Osteocyte (in vitro differentiated cells): ENCODE results near the gene EFL1. TPM values are rescaled to one million over a fixed set of nuclear protein-coding genes. Genes with fewer than 3 reads are reported as not detected.
"Not testable (repeated sequence)": the region's sequence is repeated elsewhere in the genome, so short reads cannot be mapped to it uniquely, and the experiment has no call there.

ENCODE experiments used
- DNase-seq: peaks from one replicate; pipeline ENCODE4 v3.0.0; 2021; ENCODE audit warnings: mixed read lengths; ENCODE audit not compliant: unreplicated experiment; ENCODE audit errors: extremely low spot score
- H3K27ac Mint-ChIP-seq: one replicate; pipeline ENCODE4 v1.8.0; 2021; ENCODE audit warnings: mild to moderate bottlenecking, mixed read lengths; ENCODE audit not compliant: unreplicated experiment
- H3K27me3 Mint-ChIP-seq: one replicate; pipeline ENCODE4 v1.8.0; 2021; ENCODE audit warnings: mixed read lengths; ENCODE audit not compliant: unreplicated experiment
- H3K36me3 Mint-ChIP-seq: one replicate; pipeline ENCODE4 v1.8.0; 2021; ENCODE audit warnings: mixed read lengths; ENCODE audit not compliant: unreplicated experiment
- H3K4me1 Mint-ChIP-seq: one replicate; pipeline ENCODE4 v1.8.0; 2021; ENCODE audit warnings: mixed read lengths; ENCODE audit not compliant: unreplicated experiment
- H3K4me3 Mint-ChIP-seq: one replicate; pipeline ENCODE4 v1.8.0; 2021; ENCODE audit warnings: mild to moderate bottlenecking, moderate library complexity, mixed read lengths; ENCODE audit not compliant: unreplicated experiment
- H3K9me3 Mint-ChIP-seq: one replicate; pipeline ENCODE4 v1.8.0; 2021; ENCODE audit warnings: mixed read lengths; ENCODE audit not compliant: unreplicated experiment
- total RNA-seq: library from RNA; stranded (reverse); gene quantifications from 2 replicates; pipeline ENCODE4 v1.2.1, GENCODE V29; 2021
- TF ChIP-seq, protein P1 (sequence below): fragments of 200-600 bp; sonication (generic); IDR thresholded peaks from 2 replicates; pipeline ENCODE4 v1.5.0; 2021; ENCODE audit warnings: antibody characterized with exemption, mild to moderate bottlenecking, moderate library complexity

The EFL1 gene
- total RNA-seq, 1 donor from 2014 or later, result 17.9 TPM

- TF ChIP-seq, protein P1, sequence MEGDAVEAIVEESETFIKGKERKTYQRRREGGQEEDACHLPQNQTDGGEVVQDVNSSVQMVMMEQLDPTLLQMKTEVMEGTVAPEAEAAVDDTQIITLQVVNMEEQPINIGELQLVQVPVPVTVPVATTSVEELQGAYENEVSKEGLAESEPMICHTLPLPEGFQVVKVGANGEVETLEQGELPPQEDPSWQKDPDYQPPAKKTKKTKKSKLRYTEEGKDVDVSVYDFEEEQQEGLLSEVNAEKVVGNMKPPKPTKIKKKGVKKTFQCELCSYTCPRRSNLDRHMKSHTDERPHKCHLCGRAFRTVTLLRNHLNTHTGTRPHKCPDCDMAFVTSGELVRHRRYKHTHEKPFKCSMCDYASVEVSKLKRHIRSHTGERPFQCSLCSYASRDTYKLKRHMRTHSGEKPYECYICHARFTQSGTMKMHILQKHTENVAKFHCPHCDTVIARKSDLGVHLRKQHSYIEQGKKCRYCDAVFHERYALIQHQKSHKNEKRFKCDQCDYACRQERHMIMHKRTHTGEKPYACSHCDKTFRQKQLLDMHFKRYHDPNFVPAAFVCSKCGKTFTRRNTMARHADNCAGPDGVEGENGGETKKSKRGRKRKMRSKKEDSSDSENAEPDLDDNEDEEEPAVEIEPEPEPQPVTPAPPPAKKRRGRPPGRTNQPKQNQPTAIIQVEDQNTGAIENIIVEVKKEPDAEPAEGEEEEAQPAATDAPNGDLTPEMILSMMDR, result no peak
- no peak for DNase-seq
- Mint-ChIP-seq H3K27ac (no peak overlapping the region), H3K9me3 (no peaks in the 10 kb centered on the region), H3K4me1 (peaks cover 2% of the 10 kb centered on the region), H3K36me3 (peaks cover 26% of the 10 kb centered on the region), H3K27me3 (no peaks in the 10 kb centered on the region), H3K4me3 (no peak overlapping the region)
Measured at GRCh38 chr15:82231233-82231632, 31.3 kb downstream of the EFL1 start.

GRCh38 chr15:82228750-82229149 lies 33.8 kb downstream of the EFL1 start:
- Mint-ChIP-seq H3K36me3 (peaks cover 29% of the 10 kb centered on the region), H3K4me1 (peaks cover 2% of the 10 kb centered on the region), H3K4me3 (no peak overlapping the region), H3K27me3 (no peaks in the 10 kb centered on the region), H3K27ac (no peak overlapping the region), H3K9me3 (no peaks in the 10 kb centered on the region)
- TF ChIP-seq, protein P1, result no peak
- no peak for DNase-seq

- not testable (repeated sequence) for H3K27ac Mint-ChIP-seq, H3K4me3 Mint-ChIP-seq, DNase-seq, H3K9me3 Mint-ChIP-seq, H3K27me3 Mint-ChIP-seq, H3K4me1 Mint-ChIP-seq
- TF ChIP-seq, protein P1, result peak; percentile 35
- H3K36me3 Mint-ChIP-seq, result peaks cover 19% of the 10 kb centered on the region
Measured at GRCh38 chr15:82221535-82221934, 41.0 kb downstream of the EFL1 start.

DNA sequence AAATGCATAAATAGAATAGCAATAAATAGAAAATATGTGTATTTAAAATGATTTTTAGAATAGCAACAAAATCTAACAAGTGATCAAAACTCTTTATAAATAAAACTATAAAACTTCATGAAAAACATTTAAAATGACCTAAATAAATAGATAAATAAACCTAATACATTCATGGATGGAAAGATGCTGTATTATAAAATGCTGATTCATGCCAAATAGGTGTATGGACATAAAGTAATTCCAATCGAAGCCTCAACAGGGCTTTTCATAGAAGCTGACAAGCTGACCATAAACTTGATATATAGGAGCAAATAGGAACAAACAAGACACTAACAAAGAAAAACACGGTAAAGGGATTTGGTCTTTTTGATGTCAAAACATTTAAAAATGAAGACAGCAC lies 46.4 kb downstream of the EFL1 start:
- not testable (repeated sequence) for H3K27ac Mint-ChIP-seq, H3K4me3 Mint-ChIP-seq, H3K9me3 Mint-ChIP-seq, DNase-seq, H3K27me3 Mint-ChIP-seq, H3K4me1 Mint-ChIP-seq
- H3K36me3 Mint-ChIP-seq, result peaks cover 19% of the 10 kb centered on the region

GRCh38 chr15:82212201-82212600 lies 50.3 kb downstream of the EFL1 start:
- not testable (repeated sequence) for H3K4me3 Mint-ChIP-seq, H3K27me3 Mint-ChIP-seq, H3K9me3 Mint-ChIP-seq, H3K27ac Mint-ChIP-seq, DNase-seq
- peaks cover 10% of the 10 kb centered on the region for H3K36me3 Mint-ChIP-seq
- H3K4me1 Mint-ChIP-seq, result peaks cover 18% of the 10 kb centered on the region

DNA sequence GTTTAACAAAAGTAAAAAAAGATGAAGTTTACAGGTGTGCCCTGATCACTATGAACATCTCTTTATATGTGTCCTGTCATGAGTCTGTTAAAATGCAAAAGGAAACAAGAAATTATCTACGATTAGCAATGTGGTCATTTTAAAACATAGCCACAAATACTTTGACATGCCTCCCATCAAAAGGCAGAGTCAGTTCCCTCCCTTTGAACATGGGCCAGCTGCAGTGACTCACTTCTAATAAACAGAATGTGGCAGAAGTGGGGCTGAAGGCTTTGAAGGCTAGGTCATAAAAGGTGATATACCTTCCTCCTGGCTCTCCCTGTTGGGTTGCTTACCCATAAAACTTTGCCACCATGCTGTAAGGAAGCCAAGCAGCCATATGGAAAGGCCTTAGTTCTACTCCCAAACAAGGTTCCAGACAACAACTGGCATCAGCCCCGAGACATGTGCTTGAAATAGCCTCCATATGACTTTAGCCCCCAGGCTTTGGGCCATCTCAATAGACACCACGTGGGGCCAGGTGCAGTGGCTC lies 52.4 kb downstream of the EFL1 start:
- DNase-seq, H3K27me3 Mint-ChIP-seq, H3K9me3 Mint-ChIP-seq, H3K4me3 Mint-ChIP-seq: not testable (repeated sequence)
- H3K27ac Mint-ChIP-seq, result peak overlapping the region; percentile 15
- peaks cover 10% of the 10 kb centered on the region for H3K36me3 Mint-ChIP-seq
- peaks cover 18% of the 10 kb centered on the region for H3K4me1 Mint-ChIP-seq

DNA sequence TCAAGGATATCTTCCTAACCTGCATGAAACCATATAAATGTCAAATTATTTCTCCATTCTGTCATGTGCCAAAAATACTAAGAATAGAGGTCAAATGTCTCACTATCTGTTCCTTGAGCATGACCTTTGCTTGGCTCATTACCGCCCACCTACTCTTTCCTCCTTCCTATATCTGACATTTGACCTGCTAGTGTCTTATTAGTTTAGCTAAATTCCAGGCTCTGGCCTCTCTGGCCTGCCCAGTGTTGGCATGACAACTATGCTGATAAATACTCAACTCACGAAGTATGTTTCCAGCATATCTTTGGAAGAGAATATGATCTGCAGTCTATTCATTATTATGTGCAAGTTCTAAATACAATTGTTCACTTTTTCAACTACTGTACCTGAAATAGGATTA lies 58.0 kb downstream of the EFL1 start:
- H3K36me3 Mint-ChIP-seq, H3K27ac Mint-ChIP-seq, H3K4me1 Mint-ChIP-seq, H3K27me3 Mint-ChIP-seq, DNase-seq, H3K9me3 Mint-ChIP-seq, H3K4me3 Mint-ChIP-seq: not testable (repeated sequence)
